Activated naive CD8-positive, alpha-beta T cell treated with anti-CD3 and anti-CD28 coated beads for 36 hours (primary cell): Measurements from ENCODE around the gene COL4A3. TPM values are rescaled to one million over a fixed set of nuclear protein-coding genes. Genes with fewer than 3 reads are reported as not detected.

Experiments
- DNase-seq: peaks from one replicate; pipeline ENCODE4 v3.0.0; 2021
- H3K27ac Mint-ChIP-seq: one replicate; pipeline ENCODE4 v1.8.0; 2022; ENCODE audit warnings: mild to moderate bottlenecking, moderate library complexity, mixed read lengths
- H3K27me3 Mint-ChIP-seq: one replicate; pipeline ENCODE4 v1.8.0; 2022; ENCODE audit warnings: mild to moderate bottlenecking, mixed read lengths
- H3K36me3 Mint-ChIP-seq: one replicate; pipeline ENCODE4 v1.8.0; 2021; ENCODE audit warnings: mild to moderate bottlenecking, mixed read lengths
- H3K4me1 Mint-ChIP-seq: one replicate; pipeline ENCODE4 v1.8.0; 2021; ENCODE audit warnings: mixed read lengths
- H3K4me3 Mint-ChIP-seq: one replicate; pipeline ENCODE4 v1.8.0; 2022; ENCODE audit warnings: mild to moderate bottlenecking, moderate library complexity, mixed read lengths
- H3K9me3 Mint-ChIP-seq: one replicate; pipeline ENCODE4 v1.8.0; 2022; ENCODE audit warnings: mixed read lengths
- total RNA-seq, 2 experiments: library from RNA; stranded (reverse); gene quantifications; one replicate each; pipeline ENCODE4 v1.2.3, GENCODE V29; 2021

Gene COL4A3
- not detected for total RNA-seq

DNA sequence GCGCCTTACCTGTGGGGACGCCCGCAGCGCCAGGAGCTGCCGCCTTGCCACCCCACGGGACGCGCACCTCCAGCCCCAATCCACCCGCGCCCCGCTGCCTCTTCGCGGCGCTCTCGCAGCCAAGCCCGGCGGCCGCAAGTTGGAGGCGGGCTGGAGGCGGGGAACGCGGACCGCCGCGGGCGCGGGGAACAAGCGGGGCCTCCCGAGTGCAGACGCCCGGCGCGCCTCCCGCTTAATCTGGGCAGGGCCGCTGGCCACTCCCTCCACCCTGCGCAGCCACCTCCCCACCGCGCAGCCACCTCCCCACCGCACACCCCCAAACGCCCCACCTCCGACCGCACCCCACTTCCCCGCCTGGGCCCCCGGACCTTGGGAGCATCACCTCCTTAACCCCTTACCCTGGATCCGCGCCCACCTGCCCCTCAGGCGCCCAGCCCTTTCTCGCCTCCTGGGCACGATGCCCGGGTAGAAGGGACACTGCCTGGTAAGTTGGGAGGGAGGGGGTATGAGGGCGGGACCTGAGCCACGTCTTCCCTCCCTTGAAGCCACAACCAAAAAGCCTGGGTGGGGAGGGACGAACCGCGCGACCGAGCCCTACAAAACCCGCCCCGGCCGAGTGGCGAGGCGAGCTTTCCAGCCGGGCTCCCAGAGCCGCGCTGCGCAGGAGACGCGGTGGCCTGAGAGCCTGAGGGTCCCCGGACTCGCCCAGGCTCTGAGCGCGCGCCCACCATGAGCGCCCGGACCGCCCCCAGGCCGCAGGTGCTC lies at the start of gene COL4A3, which contains the start of gene COL4A4:
COL4A3 (plus strand) TSS at position 627 of the 765 bp plus-strand sequence; CDS start at position 730, 103 bp downstream.
COL4A4 (minus strand) TSS at position 208 of the 765 bp plus-strand sequence. CDS start 16,722 bp downstream, outside the sequence.
- Mint-ChIP-seq H3K36me3 (no peaks in the 10 kb centered on the region), H3K9me3 (no peaks in the 10 kb centered on the region), H3K27me3 (peaks cover 82% of the 10 kb centered on the region), H3K4me3 (peak within 1 kb of the TSS; percentile 52), H3K27ac (no peak within 1 kb of the TSS), H3K4me1 (peaks cover 9% of the 10 kb centered on the region)
- peak; percentile 27 for DNase-seq

DNA sequence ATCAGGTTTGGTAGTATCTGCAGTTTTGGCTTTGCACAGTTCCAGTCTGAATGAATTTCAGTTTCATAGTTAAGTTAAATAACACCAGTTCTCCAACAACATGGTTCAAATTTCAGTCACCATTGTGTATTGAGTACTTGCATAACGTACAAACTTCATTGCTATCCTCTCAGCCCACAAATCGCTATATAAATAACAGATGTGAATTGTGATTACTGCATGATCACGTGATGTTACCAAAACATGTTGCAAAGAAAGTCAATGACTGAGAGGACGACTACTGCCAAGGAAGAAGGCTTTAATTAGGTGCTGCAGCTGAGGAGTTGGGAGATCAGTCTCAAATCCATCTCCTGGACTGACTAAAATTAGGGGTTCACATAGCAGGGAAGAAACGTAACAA lies 48.7 kb upstream of the COL4A3 start:
- no peak for DNase-seq
- Mint-ChIP-seq H3K4me3 (no peak overlapping the region), H3K36me3 (no peaks in the 10 kb centered on the region), H3K27ac (no peak overlapping the region), H3K27me3 (peaks cover 9% of the 10 kb centered on the region), H3K9me3 (no peaks in the 10 kb centered on the region), H3K4me1 (peaks cover 6% of the 10 kb centered on the region)

DNA sequence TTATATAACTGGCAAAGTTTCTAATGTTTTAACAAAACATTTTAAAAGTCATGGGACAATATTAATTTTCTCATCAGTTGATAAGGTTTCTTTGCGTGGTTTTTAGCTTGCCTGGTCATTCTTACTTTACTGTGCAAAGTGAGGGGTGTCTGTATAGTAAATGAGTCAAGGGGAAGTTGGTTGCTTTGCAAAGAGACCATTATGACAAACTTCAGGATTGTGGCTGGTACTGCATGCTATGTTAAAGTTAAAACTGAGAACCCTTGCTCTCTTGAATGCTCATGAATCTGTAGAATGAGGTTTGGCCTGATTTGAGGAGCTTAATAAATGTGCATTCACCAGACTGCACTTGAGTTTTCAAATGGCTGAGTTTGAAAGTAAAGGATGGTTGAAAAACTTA lies 47.4 kb upstream of the COL4A3 start:
- no peak overlapping the region for H3K4me3 Mint-ChIP-seq
- peaks cover 9% of the 10 kb centered on the region for H3K27me3 Mint-ChIP-seq
- no peak overlapping the region for H3K27ac Mint-ChIP-seq
- peaks cover 6% of the 10 kb centered on the region for H3K4me1 Mint-ChIP-seq
- no peak for DNase-seq
- H3K9me3 Mint-ChIP-seq, result no peaks in the 10 kb centered on the region
- H3K36me3 Mint-ChIP-seq, result no peaks in the 10 kb centered on the region

GRCh38 chr2:227117852-227118251 lies 46.6 kb upstream of the COL4A3 start:
- H3K4me3 Mint-ChIP-seq, result no peak overlapping the region

DNA sequence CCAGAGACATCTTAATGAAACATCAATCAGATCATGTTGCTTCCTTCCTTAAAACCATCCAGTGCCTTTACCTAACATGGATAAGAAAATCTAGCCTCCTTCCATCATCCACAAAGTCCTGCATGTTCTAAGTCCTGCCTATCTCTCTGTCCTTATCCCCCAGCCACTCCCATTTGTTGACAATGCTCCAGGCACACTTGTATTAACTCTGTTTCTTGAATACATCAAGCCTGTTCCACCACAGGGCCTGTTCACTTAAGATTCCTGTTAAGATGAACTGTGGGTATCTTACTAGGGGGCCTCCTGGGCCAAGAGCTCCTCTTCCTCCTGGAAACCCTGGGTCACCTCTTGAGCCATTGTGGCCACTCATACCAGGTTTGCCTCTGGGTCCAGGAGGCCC lies 46.1 kb upstream of the COL4A3 start:
- H3K4me3 Mint-ChIP-seq, result no peak overlapping the region
- no peak for DNase-seq
- H3K4me1 Mint-ChIP-seq, result peaks cover 6% of the 10 kb centered on the region
- H3K27ac Mint-ChIP-seq, result no peak overlapping the region
- H3K36me3 Mint-ChIP-seq, result no peaks in the 10 kb centered on the region
- H3K9me3 Mint-ChIP-seq, result no peaks in the 10 kb centered on the region
- H3K27me3 Mint-ChIP-seq, result peaks cover 9% of the 10 kb centered on the region

More at GRCh38 chr2:227117852-227118251, 46.6 kb upstream of the COL4A3 start:
- no peak for DNase-seq
- Mint-ChIP-seq H3K27ac (no peak overlapping the region), H3K9me3 (no peaks in the 10 kb centered on the region), H3K27me3 (peaks cover 9% of the 10 kb centered on the region), H3K36me3 (no peaks in the 10 kb centered on the region), H3K4me1 (peaks cover 6% of the 10 kb centered on the region)

DNA sequence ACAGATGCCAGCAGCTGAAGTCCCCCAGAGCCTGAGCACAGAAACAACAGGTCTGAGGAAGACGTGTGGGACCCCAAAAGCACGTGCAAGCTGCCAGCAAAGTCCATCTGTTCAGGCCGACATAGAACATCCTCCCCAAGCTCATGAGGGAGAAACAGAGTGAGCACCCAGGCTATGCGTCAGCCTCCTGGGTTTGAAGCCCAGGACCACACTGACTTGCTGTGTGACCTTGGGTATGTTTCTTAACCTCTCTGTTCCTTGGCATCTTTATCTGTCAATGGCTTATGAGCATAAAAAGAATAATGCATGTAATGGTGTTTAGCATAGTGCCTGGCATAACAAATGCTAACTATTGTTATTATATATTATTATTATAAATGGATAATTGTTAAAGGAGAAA lies 40.7 kb upstream of the COL4A3 start:
- DNase-seq, result no peak
- Mint-ChIP-seq H3K4me1 (no peaks in the 10 kb centered on the region), H3K27me3 (peaks cover 15% of the 10 kb centered on the region), H3K36me3 (no peaks in the 10 kb centered on the region), H3K27ac (no peak overlapping the region), H3K4me3 (no peak overlapping the region), H3K9me3 (no peaks in the 10 kb centered on the region)

DNA sequence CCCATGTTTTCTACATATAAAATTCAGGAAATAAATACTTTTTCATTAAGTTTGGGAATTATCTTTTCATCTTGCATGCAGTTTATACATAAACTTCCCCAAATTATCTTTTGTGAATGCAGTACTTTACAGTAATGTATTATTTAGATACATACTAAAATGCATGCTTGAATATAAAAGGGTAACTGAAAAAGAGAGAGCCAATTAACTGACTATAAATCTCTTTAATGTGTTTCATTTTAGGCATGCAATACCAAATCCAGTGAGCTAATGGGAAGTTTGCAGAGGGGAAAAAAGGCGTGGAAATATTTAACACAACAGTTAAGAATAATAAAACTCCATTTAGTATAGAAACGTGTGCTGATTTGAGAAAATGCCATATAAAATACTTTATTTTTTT lies 39.6 kb upstream of the COL4A3 start:
- no peak overlapping the region for H3K27ac Mint-ChIP-seq
- no peaks in the 10 kb centered on the region for H3K36me3 Mint-ChIP-seq
- no peak for DNase-seq
- no peaks in the 10 kb centered on the region for H3K9me3 Mint-ChIP-seq
- H3K4me1 Mint-ChIP-seq, result no peaks in the 10 kb centered on the region
- H3K4me3 Mint-ChIP-seq, result no peak overlapping the region
- H3K27me3 Mint-ChIP-seq, result peaks cover 20% of the 10 kb centered on the region

DNA sequence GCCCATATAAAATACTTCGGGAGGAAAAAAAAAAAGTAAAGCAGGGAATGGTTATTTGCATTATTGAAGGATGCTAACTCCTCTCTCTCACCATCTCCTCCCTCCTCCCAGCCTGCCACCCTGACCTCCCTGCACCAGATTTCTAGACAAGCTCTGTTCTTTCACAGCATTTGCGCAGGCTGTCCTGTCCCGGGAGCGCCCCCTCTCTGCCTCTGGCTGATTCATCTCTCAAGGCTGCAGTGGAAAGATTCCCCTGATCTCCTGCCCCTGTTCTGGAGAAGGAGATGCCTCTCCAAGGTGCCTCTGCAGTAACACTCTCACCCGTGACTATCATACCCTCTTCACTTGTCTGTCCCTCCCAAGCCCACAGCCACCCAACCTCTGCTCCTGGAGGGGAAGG lies 38.9 kb upstream of the COL4A3 start:
- DNase-seq, result no peak
- Mint-ChIP-seq H3K36me3 (no peaks in the 10 kb centered on the region), H3K27ac (no peak overlapping the region), H3K9me3 (no peaks in the 10 kb centered on the region), H3K4me1 (no peaks in the 10 kb centered on the region), H3K27me3 (peaks cover 16% of the 10 kb centered on the region), H3K4me3 (no peak overlapping the region)

GRCh38 chr2:227127201-227127600 lies 37.2 kb upstream of the COL4A3 start:
- Mint-ChIP-seq H3K9me3 (no peaks in the 10 kb centered on the region), H3K4me3 (no peak overlapping the region), H3K27ac (no peak overlapping the region), H3K27me3 (peaks cover 16% of the 10 kb centered on the region), H3K4me1 (no peaks in the 10 kb centered on the region), H3K36me3 (no peaks in the 10 kb centered on the region)
- DNase-seq, result no peak

- Mint-ChIP-seq H3K4me3 (no peak overlapping the region), H3K9me3 (no peaks in the 10 kb centered on the region), H3K27ac (no peak overlapping the region), H3K36me3 (no peaks in the 10 kb centered on the region), H3K27me3 (peaks cover 11% of the 10 kb centered on the region), H3K4me1 (no peaks in the 10 kb centered on the region)
- DNase-seq, result no peak
These were observed 33.8 kb upstream of the COL4A3 start for GRCh38 chr2:227130636-227131035.

DNA sequence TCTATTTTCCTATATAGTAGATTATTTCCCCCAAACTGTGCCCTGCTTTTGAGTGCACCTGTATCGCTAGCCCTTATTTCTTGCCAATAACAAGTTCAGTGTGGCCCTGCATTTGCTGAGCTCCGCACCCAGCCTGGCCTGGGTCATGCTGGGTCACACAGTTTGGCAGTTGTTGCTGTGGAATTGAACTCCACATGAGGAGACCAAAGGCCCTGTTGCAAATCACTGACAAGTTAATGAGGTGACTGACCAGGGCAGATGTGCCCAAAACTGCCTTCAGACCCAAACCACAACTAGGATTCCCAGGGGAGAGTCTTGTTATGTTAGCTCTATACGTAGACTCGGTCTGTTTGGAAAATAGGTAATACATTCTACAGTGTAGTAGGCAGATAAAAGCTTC lies 31.4 kb upstream of the COL4A3 start:
- Mint-ChIP-seq H3K4me3 (no peak overlapping the region), H3K36me3 (no peaks in the 10 kb centered on the region), H3K4me1 (no peaks in the 10 kb centered on the region), H3K9me3 (no peaks in the 10 kb centered on the region), H3K27me3 (peaks cover 9% of the 10 kb centered on the region), H3K27ac (no peak overlapping the region)
- no peak for DNase-seq

DNA sequence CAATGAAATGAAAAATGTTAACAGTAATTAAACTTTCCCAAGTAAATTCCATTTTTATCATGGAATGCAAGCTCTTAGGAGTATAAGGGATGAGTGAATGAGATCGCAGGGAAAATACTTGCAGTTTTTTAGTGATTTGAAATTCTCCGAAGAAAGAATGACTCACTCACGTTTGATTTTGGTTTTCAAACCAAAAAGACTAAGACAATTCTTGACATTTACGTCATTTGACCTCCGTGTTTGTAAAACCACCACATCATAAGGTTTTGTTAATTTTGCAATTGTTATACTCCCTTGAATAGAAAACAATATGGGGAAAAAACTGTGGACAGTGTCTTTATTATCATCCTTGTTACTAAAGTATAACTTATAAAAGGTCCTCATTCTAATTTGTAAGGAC lies 29.8 kb upstream of the COL4A3 start:
- H3K27me3 Mint-ChIP-seq, result no peaks in the 10 kb centered on the region
- no peaks in the 10 kb centered on the region for H3K9me3 Mint-ChIP-seq

DNA sequence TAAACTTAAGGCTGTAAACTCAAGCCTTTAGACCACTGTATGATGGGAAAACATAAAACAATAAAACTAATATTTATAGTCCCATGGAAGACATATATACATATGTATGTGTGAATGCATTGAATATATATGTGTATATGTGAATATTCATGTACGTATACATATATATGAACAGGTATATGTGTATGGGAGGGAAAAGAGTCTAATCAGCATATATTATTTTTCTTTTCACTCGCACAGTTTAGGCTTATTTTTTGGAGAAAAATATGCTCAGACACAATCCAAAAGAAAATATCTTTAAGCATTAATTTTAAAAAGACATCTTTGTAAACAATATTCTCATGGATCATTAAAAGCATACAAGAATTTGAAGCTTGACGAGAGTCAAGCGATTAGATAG lies 23.1 kb upstream of the COL4A3 start:
- Mint-ChIP-seq H3K9me3 (no peaks in the 10 kb centered on the region), H3K27ac (no peak overlapping the region), H3K4me1 (no peaks in the 10 kb centered on the region), H3K27me3 (no peaks in the 10 kb centered on the region), H3K4me3 (no peak overlapping the region), H3K36me3 (no peaks in the 10 kb centered on the region)
- no peak for DNase-seq

More for the DNA sequence above, 29.8 kb upstream of the COL4A3 start:
- Mint-ChIP-seq H3K4me3 (no peak overlapping the region), H3K36me3 (no peaks in the 10 kb centered on the region), H3K27ac (no peak overlapping the region), H3K4me1 (no peaks in the 10 kb centered on the region)
- no peak for DNase-seq

DNA sequence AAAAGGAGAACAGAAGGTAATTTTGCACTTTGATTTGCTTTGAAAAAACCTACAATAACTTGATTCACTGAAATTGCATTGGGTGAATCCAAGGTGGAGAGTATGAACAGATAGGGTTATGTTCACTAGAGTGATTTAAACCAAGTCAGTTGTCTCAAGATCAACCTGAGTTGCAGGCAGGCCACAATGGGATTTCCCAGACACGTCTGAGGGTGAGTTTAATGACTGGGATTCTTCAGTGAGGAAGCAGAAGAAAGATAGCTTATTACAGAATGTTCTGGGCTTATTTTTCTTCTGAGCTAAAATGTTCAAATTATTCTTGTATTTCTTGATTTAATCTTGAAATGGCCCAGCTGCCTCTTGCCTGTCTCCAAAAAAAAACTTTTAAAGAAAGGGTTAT lies 20.5 kb upstream of the COL4A3 start:
- Mint-ChIP-seq H3K27ac (no peak overlapping the region), H3K4me1 (no peaks in the 10 kb centered on the region)

GRCh38 chr2:227146456-227146855 lies 18.0 kb upstream of the COL4A3 start:
- no peaks in the 10 kb centered on the region for H3K27me3 Mint-ChIP-seq
- no peaks in the 10 kb centered on the region for H3K36me3 Mint-ChIP-seq
- no peaks in the 10 kb centered on the region for H3K4me1 Mint-ChIP-seq
- H3K4me3 Mint-ChIP-seq, result no peak overlapping the region
- no peak overlapping the region for H3K27ac Mint-ChIP-seq
- no peak for DNase-seq
- H3K9me3 Mint-ChIP-seq, result peaks cover 2% of the 10 kb centered on the region

More for the DNA sequence above, 20.5 kb upstream of the COL4A3 start:
- Mint-ChIP-seq H3K36me3 (no peaks in the 10 kb centered on the region), H3K4me3 (no peak overlapping the region), H3K27me3 (no peaks in the 10 kb centered on the region), H3K9me3 (no peaks in the 10 kb centered on the region)
- no peak for DNase-seq

GRCh38 chr2:227147023-227147422 lies 17.4 kb upstream of the COL4A3 start:
- no peaks in the 10 kb centered on the region for H3K4me1 Mint-ChIP-seq
- no peak overlapping the region for H3K4me3 Mint-ChIP-seq
- H3K27me3 Mint-ChIP-seq, result no peaks in the 10 kb centered on the region
- DNase-seq, result no peak
- H3K36me3 Mint-ChIP-seq, result no peaks in the 10 kb centered on the region
- H3K27ac Mint-ChIP-seq, result no peak overlapping the region
- peaks cover 2% of the 10 kb centered on the region for H3K9me3 Mint-ChIP-seq
